Measurements from ENCODE around the gene PTPA.
"Not testable (repeated sequence)": the region's sequence is repeated elsewhere in the genome, so short reads cannot be mapped to it uniquely, and the experiment has no call there.

Gene PTPA

DNA sequence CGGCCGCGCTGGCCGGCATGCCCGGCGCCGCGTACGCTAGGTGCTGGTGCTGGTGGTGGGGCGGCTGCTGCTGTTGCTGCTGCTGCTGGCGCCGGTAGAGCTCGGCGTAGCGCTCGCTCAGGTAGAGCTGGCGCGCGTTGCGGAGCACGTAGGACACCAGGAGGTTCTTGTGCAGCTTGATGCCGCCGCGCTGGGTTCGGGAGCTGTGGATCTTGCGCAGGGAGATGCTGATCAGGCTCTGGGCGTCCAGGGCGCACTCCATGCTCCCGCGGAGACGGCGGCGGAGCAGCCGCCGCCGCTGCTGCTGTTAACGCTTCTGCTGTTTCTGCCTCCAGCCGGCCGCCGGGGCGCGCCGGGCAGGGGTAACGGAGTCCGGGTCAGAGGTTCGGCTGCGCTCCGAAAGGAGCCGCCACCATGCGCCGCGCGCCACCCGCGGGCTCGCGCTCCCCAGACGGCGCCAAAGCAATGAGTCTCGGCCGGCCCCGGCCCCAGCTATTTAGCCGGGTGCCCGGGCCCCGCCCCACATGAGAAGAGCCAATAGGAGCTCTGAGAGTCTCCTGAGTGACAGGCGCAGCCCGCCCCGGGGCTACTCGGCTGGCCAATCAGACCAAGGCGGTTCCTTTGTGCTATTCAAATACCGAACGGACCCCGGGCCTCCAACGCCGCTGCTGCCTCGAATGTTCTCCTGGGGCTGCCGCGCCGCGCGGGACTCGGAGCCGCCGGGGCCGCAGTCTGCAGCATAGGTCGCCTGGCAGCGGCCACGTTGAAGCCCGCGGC, 66.8 kb downstream of the PTPA start, which contains the start of gene IER5L:
IER5L (minus strand) TSS at position 471 of the 777 bp plus-strand sequence; CDS start at position 262, 209 bp downstream.
- Mint-ChIP-seq H3K9me3 (no peaks in the 10 kb centered on the region), H3K36me3 (peaks cover 12% of the 10 kb centered on the region), H3K27ac (no peak within 1 kb of the TSS), H3K4me1 (peaks cover 11% of the 10 kb centered on the region), H3K4me3 (peak within 1 kb of the TSS; percentile 83)
- ATAC-seq, result peak; percentile 91
- peak; percentile 93 to 97 for DNase-seq (ENCODE audit: low spot score in 2 of 2)

DNA sequence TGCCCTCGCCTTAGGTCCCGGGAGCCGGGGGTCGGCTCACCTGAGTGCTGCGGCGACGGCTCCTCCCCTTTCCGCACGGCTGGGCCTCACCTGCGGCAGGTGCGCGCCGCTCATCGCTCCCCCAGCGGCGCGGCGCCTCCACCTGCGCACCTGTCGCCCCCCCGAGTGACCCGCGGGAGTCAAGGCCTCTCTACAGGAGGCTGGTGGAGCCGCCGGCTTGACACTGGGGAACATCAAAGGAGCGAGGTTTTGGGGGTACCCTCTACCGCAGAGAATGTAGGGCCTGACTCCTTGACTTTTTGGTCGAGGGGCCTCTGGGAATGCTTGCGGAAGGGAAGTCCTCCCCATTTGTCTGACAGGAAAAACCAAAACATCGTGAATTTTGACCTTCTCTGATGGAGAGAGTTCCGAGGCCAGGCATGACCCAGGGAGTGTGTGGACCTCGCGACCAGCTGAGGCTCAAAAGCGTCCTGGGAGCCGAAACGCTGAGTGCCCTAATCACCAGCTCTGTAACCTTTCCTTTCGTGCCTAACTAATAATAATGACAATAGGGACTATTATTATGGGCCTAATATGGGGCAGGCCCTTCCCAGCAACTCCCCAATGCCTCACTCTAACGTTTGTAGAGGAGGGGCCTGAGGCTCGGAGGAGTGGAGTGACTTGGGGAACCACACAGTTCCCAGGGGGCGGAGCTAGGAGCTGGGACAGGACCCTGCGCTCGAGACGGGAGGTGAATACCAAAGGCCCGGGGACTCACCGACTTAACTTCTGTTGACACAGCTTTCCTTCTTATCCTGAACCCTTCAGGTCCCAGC, 67.6 kb downstream of the PTPA start:
- no peak overlapping the region for H3K27ac Mint-ChIP-seq
- H3K4me3 Mint-ChIP-seq, result peak overlapping the region; percentile 83
- H3K36me3 Mint-ChIP-seq, result peaks cover 6% of the 10 kb centered on the region
- DNase-seq (ENCODE audit: low spot score in 2 of 2) (no peak), ATAC-seq (no peak)
- H3K4me1 Mint-ChIP-seq, result peaks cover 5% of the 10 kb centered on the region
- no peaks in the 10 kb centered on the region for H3K9me3 Mint-ChIP-seq

DNA sequence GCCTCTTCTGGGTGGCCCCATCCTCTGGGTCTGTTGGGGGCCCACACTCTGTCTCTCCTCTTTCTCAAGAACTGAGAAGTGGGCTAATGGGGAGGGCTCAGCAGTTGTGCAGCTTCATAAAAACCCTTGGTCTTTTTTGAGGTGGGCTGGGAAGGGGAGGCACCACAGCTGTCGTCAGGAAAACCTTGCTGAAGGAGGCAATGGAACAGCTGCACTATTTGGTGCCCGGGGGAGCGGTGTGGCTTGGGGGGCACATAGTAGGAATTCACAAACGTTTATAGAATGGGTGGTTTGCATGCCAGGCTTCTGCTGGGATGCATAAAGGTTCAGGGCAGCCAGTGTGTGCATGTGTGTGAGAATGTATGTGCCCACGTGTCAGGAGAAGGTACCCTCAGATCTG, 70.0 kb downstream of the PTPA start:
- Mint-ChIP-seq H3K9me3 (no peaks in the 10 kb centered on the region), H3K36me3 (no peaks in the 10 kb centered on the region), H3K4me1 (peaks cover 12% of the 10 kb centered on the region), H3K27ac (no peak overlapping the region), H3K4me3 (no peak overlapping the region)
- DNase-seq (ENCODE audit: low spot score in 2 of 2), result no peak
- ATAC-seq, result no peak

DNA sequence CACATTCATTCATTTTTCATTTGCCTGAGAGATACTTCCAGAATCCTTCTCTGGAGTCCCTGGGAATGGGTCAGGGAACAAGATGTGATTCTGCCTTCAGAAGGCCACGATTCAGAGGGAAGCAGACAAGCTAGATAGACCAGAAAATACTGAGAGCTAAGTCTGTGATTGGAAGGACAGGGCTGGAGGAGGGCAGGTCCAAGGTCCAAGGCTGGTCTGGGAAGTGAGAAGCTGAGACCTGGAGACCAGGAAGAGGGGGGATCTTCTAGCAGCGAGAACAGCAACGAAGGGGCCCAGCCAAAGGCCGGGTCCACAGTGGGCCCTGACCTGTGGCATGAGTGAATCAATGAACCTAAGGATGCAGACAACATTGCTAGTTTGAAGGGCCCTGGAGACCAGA, 70.9 kb downstream of the PTPA start:
- no peaks in the 10 kb centered on the region for H3K9me3 Mint-ChIP-seq
- no peak overlapping the region for H3K4me3 Mint-ChIP-seq
- H3K4me1 Mint-ChIP-seq, result peaks cover 12% of the 10 kb centered on the region
- DNase-seq (ENCODE audit: low spot score in 2 of 2), result no peak
- no peak for ATAC-seq
- no peak overlapping the region for H3K27ac Mint-ChIP-seq
- no peaks in the 10 kb centered on the region for H3K36me3 Mint-ChIP-seq

DNA sequence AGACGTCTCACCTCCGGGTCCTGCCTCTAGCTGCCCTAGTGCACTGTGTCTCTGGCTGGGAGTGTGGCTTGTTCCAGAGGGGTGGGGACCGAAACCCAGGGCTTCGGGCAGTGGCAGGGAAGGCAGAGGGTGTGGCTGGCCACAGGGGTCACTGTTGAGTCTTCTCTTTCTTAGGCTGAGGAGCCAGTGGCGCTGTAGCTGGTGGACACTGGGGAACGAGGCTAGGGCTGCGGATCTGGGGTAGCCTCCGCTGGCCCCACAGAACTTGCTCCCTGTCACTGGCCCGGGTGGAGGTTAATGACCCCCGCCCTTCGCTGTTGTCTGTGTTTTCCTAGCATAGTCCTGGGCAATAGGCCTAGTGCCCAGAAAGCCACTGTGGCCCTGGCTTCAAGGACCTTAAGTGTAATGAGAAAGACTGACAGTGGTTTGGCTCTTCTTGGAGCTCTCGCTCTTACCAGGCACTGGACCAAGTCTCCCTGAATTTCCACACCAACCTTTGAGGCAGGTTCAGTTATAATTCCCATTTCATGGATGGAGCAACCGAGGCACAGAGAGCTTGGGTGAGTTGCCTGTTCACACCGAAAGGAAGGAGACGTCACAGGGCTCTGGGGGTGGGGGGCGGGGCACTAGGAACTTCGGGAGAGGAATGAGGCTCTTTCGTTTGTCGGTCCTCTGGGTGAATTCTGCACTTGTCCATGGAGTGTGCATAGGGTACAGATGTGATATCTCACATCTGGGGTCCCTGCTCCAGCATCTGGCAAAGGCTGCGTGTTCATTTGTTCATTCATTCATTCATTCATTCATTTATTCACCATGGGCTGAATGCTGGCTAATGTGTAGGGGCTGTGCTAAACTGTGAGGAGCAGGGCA, 71.6 kb downstream of the PTPA start:
- H3K4me1 Mint-ChIP-seq, result peaks cover 12% of the 10 kb centered on the region
- DNase-seq (ENCODE audit: low spot score in 2 of 2), result no peak
- H3K9me3 Mint-ChIP-seq, result no peaks in the 10 kb centered on the region
- no peaks in the 10 kb centered on the region for H3K36me3 Mint-ChIP-seq
- no peak overlapping the region for H3K4me3 Mint-ChIP-seq
- H3K27ac Mint-ChIP-seq, result no peak overlapping the region
- ATAC-seq, result no peak

GRCh38 chr9:129183495-129184218, 72.4 kb downstream of the PTPA start:
- Mint-ChIP-seq H3K36me3 (no peaks in the 10 kb centered on the region), H3K27ac (no peak overlapping the region), H3K9me3 (no peaks in the 10 kb centered on the region), H3K4me3 (no peak overlapping the region), H3K4me1 (peaks cover 12% of the 10 kb centered on the region)
- no peak for DNase-seq (ENCODE audit: low spot score in 2 of 2)
- ATAC-seq, result peak; percentile 31

DNA sequence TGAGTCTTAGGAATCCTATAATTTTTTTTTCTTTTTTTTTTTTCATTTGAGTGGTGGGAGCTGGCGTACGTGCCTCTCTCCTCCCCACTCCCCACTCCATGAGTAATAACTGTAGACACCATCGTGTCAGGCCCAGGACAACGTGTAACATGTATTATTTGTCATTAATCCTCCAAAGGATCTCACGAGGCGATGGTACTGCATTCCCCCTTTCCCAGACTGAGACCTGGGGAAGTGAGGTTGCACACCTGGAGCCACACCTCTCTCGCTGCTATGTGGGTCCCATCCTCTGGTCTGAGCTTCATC, 73.0 kb downstream of the PTPA start:
- no peak overlapping the region for H3K4me3 Mint-ChIP-seq
- no peaks in the 10 kb centered on the region for H3K36me3 Mint-ChIP-seq
- H3K27ac Mint-ChIP-seq, result no peak overlapping the region
- H3K9me3 Mint-ChIP-seq, result no peaks in the 10 kb centered on the region
- DNase-seq (ENCODE audit: low spot score in 2 of 2), result no peak
- no peak for ATAC-seq
- H3K4me1 Mint-ChIP-seq, result peaks cover 12% of the 10 kb centered on the region

DNA sequence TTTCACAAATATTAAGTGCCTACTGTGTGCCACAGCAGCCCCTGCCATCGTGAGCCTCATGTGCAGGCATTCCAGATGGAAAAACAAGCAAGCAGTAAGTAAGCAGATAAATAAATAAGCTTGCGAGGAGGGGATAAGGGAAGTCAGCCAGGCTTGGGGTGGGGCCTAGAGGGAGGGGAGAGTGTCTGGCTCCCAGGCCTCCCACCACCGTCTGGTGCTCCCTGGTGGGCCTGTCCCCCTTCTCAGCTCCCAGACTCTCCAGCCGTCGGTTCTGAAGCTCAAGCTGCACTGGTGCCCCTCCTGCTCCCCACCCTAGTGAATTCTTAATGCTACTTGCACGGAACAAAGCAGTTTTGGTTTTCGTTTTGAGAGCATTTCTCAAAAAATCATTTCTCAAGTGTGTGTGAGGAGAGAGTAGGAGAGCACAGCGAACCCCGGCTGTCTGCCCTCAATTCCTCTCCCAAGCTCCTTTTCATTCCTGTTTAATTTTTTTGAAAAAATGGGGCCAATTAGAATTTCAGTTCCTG, 73.4 kb downstream of the PTPA start:
- DNase-seq (ENCODE audit: low spot score in 2 of 2) (no peak), ATAC-seq (no peak)
- Mint-ChIP-seq H3K9me3 (no peaks in the 10 kb centered on the region), H3K4me1 (peaks cover 12% of the 10 kb centered on the region), H3K27ac (no peak overlapping the region), H3K36me3 (no peaks in the 10 kb centered on the region), H3K4me3 (no peak overlapping the region)

DNA sequence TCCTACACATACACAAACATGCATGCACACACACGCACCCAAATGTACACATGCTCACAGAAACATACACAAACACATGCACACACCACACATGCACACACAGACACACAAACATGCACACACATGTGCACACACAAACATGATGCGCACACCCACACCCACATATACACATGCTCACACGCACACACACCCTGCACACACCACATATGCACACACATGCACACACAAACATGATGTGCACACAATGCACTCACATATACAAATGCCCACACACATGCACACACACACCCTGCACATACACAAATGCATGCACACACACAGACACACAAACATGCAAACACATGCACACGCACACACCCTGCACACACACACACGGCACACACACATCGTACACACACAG, 74.2 kb downstream of the PTPA start:
- Mint-ChIP-seq H3K9me3 (no peaks in the 10 kb centered on the region), H3K4me1 (peaks cover 12% of the 10 kb centered on the region), H3K4me3 (no peak overlapping the region), H3K27ac (no peak overlapping the region), H3K36me3 (no peaks in the 10 kb centered on the region)
- DNase-seq (ENCODE audit: low spot score in 2 of 2) (no peak), ATAC-seq (no peak)

DNA sequence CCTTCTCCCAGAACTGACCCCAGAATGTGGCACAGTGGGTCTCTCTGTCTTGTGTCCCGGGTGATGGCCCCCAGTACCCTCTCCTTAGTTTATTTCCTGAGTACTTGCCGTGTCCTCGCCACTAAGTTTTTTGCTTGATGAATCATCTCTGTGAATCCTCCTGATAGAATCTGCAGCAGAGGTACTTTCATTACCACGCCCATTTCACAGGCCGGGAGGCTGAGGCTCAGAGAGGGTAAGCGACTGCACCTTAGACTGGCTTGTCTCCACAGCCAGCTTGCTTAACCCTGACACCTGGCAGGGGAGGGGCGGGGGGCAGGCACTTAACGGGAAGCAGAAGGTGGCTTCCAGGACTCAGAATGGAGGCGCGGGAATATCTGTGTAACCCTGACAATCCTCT, 74.8 kb downstream of the PTPA start:
- Mint-ChIP-seq H3K36me3 (no peaks in the 10 kb centered on the region), H3K9me3 (no peaks in the 10 kb centered on the region), H3K4me1 (peaks cover 12% of the 10 kb centered on the region), H3K4me3 (no peak overlapping the region), H3K27ac (no peak overlapping the region)
- DNase-seq (ENCODE audit: low spot score in 2 of 2) (no peak), ATAC-seq (peak; percentile 79)

DNA sequence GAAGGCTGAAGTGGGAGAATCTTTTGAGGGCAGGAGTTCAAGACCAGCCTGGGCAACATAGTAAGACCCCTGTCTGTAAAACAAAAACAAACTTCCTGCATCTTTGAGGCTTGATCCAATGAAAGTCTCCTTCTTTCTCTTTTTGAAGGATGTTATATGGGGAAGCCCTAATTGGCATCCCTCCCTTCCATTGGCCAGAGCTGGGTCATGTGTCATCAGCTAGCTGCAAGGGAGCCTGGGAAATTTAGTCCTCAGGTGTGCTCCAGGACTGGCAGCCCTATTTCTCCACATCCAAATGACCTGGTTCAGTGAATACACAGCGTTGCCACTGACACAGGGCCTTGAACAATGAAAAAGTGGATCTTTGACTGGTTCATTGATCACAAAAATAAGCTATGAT, 75.8 kb downstream of the PTPA start:
- H3K36me3 Mint-ChIP-seq, result no peaks in the 10 kb centered on the region
- ATAC-seq, result no peak
- H3K9me3 Mint-ChIP-seq, result no peaks in the 10 kb centered on the region
- no peak overlapping the region for H3K27ac Mint-ChIP-seq
- peaks cover 12% of the 10 kb centered on the region for H3K4me1 Mint-ChIP-seq
- H3K4me3 Mint-ChIP-seq, result no peak overlapping the region
- DNase-seq (ENCODE audit: low spot score in 2 of 2), result no peak

- H3K36me3 Mint-ChIP-seq; H3K27ac Mint-ChIP-seq; H3K9me3 Mint-ChIP-seq; ATAC-seq; H3K4me3 Mint-ChIP-seq; DNase-seq (ENCODE audit: low spot score in 2 of 2): not testable (repeated sequence)
- peaks cover 12% of the 10 kb centered on the region for H3K4me1 Mint-ChIP-seq
These were observed 78.8 kb downstream of the PTPA start for GRCh38 chr9:129189971-129190370.

- H3K36me3 Mint-ChIP-seq, result no peaks in the 10 kb centered on the region
- no peak for DNase-seq (ENCODE audit: low spot score in 2 of 2)
- no peak overlapping the region for H3K27ac Mint-ChIP-seq
- H3K4me1 Mint-ChIP-seq, result peaks cover under 1% of the 10 kb centered on the region
- no peak for ATAC-seq
- no peaks in the 10 kb centered on the region for H3K9me3 Mint-ChIP-seq
- no peak overlapping the region for H3K4me3 Mint-ChIP-seq
These were observed 80.0 kb downstream of the PTPA start for GRCh38 chr9:129191234-129191633.

- Mint-ChIP-seq H3K4me3 (no peak overlapping the region), H3K36me3 (no peaks in the 10 kb centered on the region), H3K27ac (peak overlapping the region; percentile 54), H3K4me1 (no peaks in the 10 kb centered on the region), H3K9me3 (no peaks in the 10 kb centered on the region)
- no peak for ATAC-seq
- DNase-seq (ENCODE audit: low spot score in 2 of 2), result no peak
These were observed 82.4 kb downstream of the PTPA start for GRCh38 chr9:129193655-129194054.

GRCh38 chr9:129194221-129194620, 83.0 kb downstream of the PTPA start:
- ATAC-seq, result no peak
- Mint-ChIP-seq H3K4me3 (no peak overlapping the region), H3K4me1 (no peaks in the 10 kb centered on the region), H3K36me3 (no peaks in the 10 kb centered on the region), H3K27ac (peak overlapping the region; percentile 54), H3K9me3 (no peaks in the 10 kb centered on the region)
- DNase-seq (ENCODE audit: low spot score in 2 of 2), result no peak

All from stimulated activated effector memory CD8-positive, alpha-beta T cell treated with anti-CD3 and anti-CD28 coated beads, Interleukin-12 subunit alpha, Interleukin-12 subunit beta, amount 100 ng/mL, for 72 hours (primary cell).